AML-193 (cell line): ENCODE results near the gene HIP1.
"Not testable (repeated sequence)": the region's sequence is repeated elsewhere in the genome, so short reads cannot be mapped to it uniquely, and the experiment has no call there.

Source experiments
- DNase-seq, 2 experiments: peaks; one replicate each; lab custom pipeline; 2025; lab: John Stamatoyannopoulos, UW

HIP1 gene

DNA sequence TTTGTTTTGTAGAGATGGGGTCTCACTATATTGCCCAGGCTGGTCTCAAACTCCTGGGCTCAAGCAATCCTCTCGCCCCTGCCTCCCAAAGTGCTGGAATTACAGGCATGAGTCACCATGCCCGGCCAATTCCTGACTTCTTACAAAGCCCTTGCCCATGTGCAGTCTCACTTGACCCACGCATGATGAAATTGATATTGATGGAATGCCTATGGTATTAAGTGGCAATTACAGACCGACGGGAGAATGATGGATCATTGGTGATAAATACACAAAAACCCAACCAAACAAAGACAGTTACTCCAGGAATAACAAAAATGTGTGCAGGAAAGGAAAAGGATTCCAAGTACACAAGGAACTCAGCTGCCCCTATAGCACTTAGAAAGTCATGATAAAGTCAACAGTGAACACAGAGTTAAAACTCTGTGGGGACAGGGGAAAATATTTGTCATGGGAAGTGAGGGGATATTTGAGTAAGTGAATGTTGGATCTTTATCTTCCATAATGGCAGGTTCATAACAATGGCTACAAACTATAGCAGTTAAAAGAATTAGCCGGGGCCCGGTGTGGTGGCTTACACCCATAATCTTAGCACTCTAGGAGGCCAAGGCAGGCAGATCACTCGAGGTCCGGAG lies 21.6 kb downstream of the HIP1 start:
- no peak for DNase-seq

DNA sequence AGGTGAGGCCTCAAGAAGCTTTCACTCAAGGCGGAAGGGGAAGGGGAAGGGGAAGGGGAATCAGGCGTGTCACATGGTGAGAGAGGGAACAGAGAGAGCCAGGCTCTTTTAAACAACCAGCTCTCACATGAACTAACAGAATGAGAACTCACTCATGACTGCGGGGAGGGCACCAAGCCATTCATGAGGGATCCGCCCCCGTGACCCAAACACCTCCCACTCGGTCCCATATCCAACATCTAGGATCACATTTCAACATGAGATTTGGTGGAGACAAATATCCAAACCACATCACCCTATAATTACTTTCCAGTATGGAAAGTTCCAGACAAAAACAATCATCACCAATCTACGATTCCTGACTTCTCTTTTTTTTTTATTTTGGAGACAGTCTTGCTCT lies 22.9 kb downstream of the HIP1 start:
- no peak for DNase-seq

DNA sequence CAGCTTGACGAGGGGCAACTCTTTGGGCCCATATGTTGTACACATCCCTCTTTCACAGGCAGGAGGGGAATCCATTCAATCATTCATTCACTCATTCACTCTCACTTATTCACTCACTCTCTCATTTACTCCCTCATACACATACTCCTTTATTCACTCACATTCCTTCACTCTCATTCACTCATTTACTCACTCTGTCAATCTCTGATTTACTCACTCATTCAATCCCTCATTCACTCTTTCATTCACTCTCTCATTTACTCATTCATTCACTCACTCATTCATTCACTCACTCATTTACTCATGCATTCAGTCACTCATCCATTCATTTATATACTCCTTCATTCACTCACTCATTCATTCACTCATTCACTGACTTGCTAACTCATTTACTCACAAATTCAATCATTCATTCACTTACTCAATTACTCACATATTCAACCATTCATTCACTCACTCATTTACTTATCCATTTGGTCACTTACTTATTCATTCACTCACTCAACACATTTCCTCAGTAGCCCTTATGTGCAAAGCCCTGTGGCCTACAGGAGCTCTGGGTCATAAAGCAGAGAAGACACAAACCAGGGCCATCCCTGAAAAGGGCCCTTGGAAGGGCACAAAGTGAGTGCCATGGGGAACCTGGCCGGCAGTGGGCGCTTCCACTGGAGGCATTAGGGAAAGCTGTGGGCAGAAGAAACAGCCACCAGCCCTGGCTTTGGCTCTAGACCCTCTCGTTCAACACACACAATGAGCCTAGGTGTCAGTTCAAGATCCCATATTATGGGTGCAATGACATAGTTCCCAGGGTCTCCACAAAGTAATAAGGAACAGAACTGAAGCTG lies 26.0 kb downstream of the HIP1 start:
- no peak for DNase-seq

DNA sequence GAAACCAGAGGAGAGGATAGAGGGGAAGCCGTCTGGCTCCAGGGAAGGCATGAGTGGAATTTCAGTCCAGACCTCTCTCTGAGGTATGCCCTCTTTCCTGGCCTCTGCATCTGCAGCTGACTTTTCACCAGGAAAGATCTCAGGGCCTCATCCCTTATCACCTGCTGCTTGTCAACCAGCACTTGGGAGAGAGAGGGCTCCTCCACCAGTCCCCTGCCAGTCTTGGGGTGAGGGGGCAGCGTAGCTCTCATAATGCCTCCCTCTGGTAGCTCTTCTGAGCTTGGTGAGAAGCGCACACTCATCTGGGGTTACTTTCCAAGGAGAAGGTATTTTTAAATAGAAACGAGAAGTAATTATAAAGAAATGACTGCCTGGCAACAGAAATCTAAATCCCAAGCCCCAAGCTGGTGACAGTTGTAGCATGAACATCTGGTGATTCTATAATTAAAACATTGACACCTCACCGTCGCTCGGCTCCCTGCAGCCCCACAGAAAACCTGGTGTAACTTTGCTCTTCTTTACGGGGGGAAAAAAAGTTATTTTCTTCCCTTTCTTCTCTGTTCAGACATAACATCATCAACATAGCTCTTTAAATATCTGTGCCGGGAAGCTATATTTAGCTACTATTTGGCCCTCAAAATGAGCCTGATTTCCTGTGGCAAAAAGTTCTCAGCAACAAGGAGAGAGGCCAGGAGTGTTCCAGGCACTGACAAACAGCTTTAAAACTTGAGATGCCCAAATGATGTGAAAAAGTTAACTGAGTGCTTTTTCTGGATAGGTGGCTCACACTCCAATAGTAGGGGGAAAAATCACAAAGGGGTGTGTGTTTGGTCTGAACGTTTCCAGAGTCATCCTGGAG lies 26.9 kb downstream of the HIP1 start:
- DNase-seq: no peak

DNA sequence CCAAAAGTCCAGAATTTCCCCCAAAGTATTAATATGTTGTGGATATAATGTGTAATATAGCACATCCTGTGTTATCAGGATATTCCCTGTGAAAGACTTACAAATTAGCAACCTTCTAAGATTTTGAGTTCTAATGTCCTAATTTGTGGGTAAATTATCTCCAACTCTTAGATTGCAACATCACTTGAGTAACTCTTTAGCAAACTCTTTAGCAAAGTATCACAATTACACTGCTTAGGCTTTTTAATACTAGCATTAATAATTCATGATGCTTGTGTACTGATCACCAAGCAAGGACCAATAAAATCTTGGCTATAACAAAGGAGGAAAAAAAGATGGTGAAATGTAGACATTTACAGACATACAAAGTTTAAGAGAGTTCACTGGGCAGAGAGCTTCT lies 27.7 kb downstream of the HIP1 start:
- DNase-seq: peak; percentile 13 to 14

DNA sequence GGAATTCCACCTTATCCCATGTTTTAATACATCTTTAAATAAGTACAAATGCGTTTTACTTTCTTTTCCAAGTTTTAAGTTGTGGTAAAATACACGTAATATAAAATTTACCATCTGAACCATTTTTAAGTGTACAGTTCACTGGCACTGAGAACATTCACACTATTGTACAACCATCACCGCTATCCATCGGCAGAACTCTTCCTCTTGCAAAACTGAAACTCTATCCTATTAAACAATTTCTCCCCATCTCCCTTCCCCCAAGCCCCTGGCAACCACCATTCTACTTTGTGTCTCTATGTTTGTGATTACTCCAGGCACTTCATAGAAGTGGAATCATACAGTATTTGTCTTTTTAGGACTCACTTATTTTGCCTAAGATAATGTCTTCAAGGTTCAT lies 33.8 kb downstream of the HIP1 start:
- no peak for DNase-seq

DNA sequence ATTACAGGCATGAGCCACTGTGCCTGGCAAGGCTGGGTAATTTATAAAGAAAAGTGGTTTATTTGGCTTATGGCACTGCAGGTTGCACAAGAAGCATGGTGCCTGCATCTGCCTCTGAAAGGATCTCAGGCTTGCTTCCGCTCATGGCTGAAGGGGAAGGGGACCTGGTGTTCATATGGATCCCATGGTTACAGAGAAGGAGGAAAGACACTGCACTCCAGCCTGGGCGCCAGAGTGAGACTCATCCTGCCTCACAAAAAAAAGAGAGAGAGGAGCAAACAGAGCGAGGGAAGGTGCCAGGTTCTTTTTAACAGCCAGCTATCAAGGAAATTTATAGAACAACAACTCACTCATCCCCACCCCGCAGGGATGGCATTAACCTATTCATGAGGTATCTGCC lies 36.2 kb downstream of the HIP1 start:
- no peak for DNase-seq

DNA sequence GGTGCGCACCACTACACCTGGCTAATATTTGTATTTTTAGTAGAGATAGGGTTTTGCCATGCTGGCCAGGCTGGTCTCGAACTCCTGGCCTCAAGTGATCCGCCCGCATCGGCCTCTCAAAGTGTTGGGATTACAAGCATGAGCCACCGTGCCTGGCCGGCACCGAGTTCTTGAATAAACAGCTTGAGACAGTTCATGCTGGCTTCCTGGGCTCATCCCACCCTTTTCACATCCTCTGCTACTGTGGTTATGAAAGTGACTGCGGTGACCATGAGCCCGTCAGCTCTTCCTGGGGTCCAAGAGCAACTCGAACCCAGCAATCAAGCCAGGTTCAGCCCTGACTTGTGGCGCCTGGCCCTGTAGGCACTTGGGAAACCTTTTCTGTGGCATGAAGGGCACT lies 38.7 kb downstream of the HIP1 start:
- no peak for DNase-seq

DNA sequence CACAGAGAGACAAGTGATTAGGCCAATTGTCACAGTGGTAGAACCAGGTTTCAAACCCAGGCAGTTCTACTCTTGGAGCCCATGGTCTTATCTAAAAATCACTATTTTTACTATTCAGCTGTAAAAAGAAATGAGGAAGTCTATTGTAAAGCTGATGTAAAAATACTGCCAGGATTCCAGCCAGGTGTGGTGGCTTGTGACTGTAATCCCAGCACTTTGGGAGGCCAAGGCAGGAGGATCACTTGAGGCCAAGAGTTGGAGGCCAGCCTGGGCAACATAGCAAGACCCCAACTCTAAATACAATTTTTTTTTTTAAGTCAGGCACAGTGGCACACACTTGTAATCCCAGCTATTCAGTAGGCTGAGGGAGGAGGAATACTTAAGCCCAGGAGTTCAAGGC lies 40.4 kb downstream of the HIP1 start:
- DNase-seq: no peak

DNA sequence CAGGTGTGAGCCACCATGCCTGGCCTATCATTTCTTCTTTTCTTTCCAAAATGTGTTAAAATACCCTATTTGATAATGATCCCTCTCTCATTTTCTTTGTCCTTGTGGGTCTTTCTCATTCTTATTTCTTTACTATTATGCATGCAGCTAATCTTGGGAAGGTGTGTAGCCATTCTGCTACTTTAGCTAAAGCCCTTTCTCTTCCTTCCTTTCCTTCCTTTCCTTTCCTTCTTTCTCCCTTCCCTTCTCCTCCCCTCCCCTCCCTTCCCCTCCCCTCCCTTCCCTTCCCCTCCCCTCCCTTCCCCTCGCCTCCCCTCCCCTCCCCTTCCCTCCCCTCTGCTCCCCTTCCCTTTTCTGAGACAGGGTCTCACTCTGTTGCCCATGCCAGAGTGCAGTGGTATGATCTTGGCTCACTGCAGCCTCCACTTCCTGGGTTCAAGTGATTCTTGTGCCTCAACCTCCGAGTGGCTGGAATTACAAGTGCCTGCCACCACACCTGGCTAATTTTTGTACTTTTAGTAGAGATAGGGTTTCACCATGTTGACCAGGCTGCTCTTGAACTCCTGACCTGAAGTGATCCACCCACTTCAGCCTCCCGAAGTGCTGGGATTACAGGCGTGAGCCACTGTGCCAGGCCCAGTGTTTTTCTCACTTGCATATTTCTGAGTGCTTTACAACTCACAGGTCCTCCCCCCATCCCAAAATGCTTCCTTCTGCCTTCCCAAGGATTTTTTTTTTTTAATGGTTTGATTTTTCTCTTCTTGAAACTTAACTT lies 42.3 kb downstream of the HIP1 start:
- DNase-seq: no peak

DNA sequence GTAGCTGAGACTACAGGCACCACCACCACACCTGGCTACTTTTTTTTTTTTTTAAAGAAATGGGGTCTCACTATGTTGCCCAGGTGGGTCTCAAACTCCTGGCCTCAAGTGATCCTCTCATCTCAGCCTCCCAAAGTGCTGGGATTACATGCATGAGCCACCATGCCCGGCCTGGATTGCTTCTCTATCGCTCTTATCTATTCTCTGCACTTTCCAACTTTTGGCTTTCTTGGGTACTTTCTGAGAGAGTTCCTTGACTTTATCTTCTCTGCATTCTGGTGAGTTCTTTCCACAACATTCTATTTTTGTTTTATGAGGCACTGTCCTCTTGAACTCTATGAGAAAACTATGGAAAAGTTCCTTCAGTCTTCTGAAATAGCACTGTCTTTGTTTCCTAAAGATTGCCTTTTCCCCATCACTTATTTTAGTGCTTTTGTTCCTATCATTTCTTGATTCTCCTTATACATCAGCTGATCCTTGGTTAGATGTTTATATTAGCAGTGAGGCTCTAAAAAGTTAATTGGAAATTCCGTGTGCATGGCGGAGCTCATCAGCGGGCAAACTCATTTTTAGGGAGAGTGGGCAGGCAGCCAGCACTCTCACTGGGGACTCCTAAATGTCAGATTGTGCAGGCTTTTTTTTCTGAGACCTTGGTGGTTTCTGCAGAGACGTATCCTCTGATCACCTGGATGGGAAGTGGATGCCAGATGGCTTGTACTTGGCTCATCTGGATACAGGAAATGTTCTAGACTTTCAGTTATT lies 43.9 kb downstream of the HIP1 start:
- no peak for DNase-seq

DNA sequence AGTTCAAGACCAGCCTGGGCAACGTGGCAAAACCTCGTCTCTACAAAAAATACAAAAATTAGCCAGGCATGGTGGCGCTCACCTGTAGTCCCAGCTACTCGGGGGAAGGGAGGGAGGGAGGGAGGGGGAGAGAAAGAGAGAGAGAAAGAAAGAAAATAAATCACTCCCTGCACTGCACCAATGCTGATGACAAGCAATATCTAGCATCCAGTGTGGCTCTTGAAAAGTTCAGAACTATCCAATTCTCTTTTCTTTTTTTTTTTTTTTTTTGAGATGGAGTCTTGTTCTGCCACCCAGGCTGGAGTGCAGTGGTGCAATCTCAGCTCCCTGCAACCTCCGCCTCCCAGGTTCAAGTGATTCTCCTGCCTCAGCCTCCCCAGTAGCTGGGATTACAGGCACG lies 45.1 kb downstream of the HIP1 start:
- not testable (repeated sequence) for DNase-seq

DNA sequence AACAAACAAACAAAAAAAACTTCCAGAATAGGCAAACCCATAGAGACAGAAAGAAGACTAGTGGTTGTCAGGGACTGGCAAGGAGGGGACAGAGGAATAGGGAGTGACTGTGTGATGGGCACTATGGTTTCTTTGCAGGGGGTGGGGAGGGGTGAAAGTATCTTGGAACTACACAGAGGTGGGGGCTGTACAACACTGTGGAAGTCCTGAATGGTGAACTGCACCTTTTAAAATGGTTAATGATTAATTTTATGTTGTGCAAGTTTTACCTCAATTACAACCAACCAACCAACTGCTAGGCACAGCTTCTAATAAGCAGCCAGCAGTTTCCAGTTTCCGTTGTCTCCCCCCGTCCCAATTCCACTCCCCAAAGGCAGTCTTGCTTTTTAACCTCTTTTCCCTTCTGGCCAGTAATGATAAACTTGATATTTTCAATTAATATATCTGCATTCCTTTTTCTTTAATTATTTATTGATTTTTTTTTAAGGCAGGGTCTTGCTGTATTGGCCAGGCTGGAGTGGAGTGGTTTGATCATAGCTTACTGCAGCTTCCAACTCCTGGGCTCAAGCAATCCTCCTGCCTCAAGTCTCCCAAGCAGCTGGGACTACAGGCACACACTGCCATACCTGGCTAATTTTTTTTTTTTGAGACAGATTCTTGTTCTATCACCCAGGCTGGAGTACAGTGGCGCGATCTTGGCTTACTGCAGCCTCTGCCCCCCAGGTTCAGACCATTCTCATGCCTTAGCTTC lies 46.8 kb downstream of the HIP1 start:
- no peak for DNase-seq

DNA sequence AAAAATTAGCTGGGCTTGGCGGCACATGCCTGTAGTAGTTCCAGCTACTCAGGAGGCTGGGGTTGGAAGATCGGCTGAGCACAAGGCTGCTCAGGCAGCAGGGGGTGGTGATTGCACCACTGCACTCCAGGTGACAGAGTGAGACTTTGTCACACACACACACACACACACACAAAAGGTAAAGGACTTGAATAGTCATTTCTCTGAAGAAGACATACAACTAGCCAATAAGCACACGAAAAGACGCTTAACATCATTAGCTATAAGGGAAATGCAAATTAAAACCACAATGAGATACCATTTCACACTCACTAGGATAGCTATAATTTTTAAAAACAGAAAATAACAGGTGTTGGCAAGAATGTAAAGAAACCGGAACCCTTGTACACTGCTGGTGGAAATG lies 48.6 kb downstream of the HIP1 start:
- no peak for DNase-seq

DNA sequence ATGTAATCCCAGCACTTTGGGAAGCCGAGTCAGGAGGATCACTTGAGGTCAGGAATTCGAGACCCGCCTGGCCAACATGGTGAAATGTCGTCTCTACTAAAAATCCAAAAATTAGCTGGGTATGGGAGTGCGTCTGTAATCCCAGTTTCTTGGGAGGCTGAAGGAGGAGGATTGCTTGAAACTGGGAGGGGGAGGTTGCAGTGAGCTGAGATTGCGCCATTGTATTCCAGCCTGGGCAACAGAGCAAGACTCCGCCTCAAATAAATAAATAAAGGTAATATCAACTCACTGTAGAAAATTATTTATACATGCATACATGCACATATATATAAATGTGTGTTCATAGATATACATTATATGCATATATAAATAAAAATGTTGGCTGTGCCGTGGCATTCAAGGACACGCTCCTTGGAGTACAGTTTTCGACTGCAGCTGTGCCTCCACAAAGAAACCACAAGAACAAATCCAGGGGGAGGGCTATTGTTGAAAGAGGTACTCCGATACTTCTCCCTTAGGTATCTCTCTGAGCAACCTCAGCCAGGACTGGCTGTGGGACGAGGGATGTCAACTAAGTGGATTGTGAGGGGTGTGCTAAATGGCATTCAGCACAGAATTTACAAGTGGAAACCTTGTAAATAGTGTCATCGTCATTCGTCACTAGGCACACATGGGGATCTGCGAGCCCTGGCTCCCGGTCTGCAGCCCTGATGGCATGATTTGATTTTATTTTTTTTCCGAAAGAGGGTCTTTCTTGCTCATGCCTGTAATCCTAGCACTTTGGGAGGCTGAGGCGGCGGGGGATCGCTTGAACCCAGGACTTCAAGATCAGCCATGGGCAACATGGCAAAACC lies 49.3 kb downstream of the HIP1 start:
- DNase-seq: no peak

DNA sequence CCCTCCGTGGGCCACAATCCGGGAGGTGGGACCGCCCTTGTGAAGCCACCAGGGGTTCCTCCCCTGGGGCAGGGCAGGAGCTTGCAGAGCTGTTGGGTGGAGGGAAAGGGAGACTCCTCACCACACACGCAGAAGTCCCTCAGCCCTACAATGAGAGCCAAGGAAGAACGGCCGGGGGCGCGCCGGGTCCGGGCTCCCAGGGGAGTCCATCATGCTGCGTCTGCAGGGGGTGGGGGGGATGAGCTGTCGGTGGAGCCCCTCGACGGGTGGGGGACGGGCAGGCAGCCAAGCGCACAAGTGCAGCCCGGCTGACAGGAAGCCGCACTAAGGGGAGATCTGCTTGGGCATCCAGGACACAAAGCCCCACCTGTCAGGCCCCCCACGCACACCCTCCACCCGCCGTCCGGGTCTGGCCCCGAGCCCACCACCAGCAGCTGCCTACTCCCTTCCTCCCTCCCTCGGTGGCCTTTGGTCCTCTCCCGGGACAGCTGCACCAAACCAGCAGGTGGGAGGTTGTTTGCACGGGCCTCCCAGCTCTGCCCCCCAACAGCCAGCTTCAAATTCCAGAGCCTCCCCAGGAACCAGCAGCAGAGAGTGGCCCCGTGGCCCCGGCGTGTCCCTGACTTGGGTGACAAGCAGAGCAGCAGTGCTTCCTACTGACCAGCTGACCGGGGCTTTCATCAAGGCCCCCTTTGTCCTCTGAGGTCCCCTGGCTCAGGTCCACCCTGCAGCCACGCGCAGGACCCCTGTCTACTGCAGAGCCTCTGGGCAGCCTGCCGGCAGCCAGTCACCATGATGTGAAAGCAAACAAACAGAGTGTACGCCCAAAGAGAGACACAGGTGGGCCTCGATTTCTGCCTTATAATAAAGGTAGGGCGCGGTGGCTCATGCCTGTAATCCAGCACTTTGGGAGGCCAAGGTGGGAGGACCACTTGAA lies 50.3 kb downstream of the HIP1 start:
- no peak for DNase-seq

DNA sequence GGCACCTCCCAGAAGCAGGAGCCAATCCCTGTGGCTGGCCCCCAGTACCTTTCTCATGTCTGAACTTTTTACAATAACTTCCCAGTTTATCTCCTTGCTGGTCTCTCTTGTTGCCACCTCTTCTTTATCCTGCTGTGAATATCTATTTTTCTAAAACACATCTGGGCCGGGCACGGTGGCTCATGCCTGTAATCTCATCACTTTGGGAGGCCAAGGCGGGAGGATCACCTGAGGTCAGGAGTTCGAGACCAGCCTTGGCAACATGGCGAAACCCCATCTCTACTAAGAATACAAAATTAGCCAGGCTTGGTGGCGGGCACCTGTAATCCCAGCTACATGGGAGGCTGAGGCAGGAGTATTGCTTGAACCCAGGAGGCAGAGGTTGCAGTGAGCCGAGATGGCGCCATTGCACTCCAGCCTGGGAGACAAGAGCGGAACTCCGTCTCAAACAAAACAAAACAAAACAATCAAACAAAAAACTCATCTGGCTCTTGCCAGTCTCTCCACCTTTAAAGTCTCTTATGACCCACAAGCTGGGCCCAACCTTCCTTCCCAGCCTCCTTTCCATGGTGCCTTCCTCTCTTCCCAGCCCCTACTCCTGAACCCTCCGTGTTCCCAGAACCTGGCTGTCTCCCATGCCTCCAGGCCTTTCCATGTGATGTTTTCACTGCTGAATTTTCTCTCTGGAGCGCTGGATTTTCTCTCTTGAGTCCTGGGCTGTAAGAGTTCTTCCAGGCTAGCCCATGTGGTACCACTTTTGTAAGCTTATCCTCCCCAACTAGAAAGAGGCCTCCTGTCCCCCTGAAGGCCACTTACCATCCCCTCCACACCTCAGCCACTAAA lies 51.3 kb downstream of the HIP1 start:
- DNase-seq: no peak

DNA sequence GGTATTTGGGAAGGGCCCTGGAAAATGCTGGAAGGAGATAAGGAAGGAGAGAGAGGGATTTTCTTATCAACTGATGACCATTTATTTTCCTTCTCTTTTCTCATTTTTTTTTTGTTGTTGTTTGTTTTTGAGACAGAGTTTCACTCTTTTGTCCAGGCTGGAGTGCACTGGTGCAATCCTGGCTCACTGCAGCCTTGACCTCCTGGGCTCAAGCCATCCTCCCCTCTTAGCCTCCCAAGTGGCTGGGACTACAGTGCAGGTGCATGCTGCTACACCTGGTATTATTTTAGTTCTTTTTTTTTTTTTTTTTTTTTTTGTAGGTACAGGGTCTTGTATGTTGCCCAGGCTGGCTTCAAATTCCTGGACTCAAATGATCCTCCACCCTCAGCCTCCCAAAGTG lies 52.2 kb downstream of the HIP1 start:
- no peak for DNase-seq
